ENCODE measurements around the gene CCNY.
"Not testable (repeated sequence)": the region's sequence is repeated elsewhere in the genome, so short reads cannot be mapped to it uniquely, and the experiment has no call there.

CCNY gene

DNA sequence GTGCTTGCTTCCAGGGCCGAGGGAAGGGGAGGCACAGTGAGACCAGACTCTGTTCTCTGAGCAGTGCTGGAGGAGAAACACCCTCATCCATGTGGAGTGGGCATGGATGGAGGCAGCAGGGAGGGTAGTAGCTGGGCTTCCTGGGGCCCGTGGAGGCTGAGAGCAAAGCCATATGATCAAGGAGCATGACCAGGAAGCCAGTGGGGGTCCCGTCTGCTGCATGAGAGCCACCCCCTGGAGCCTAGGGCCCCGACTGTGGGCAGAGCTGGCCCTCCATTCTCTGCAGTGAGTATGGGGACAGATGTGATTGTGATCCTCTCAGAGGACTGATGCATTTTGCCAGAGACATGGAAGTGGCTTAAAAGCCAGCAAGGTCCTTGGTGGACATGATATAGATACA lies 61.6 kb downstream of the CCNY start:
- no peak overlapping the region for H3K4me3 ChIP-seq (ENCODE audit: low read depth, low read length)
- no peak for DNase-seq (ENCODE audit: low read depth)
- TF ChIP-seq, protein P1, sequence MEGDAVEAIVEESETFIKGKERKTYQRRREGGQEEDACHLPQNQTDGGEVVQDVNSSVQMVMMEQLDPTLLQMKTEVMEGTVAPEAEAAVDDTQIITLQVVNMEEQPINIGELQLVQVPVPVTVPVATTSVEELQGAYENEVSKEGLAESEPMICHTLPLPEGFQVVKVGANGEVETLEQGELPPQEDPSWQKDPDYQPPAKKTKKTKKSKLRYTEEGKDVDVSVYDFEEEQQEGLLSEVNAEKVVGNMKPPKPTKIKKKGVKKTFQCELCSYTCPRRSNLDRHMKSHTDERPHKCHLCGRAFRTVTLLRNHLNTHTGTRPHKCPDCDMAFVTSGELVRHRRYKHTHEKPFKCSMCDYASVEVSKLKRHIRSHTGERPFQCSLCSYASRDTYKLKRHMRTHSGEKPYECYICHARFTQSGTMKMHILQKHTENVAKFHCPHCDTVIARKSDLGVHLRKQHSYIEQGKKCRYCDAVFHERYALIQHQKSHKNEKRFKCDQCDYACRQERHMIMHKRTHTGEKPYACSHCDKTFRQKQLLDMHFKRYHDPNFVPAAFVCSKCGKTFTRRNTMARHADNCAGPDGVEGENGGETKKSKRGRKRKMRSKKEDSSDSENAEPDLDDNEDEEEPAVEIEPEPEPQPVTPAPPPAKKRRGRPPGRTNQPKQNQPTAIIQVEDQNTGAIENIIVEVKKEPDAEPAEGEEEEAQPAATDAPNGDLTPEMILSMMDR (conservative IDR thresholded peaks at IDR 0.05; ENCODE audit: low read depth, low read length), result no peak

DNA sequence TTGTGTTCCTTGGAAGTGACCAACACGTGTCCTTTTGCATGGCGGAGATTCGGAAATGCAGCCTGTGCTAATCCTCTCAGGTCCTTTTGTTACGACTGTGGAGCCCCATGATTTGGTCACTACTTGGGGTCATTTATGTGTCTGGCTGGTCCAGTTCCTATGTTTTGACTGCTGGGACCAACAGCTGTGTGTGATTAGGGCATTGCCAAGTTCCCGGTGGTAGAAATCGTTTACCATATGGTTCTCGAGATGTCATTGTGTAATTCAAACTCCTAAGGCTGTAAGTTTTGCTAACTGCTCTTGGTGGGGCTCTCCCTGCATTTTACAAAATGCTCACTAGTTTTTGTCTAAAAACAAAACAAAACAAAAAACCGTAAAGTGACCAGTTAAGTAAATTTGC lies 62.0 kb downstream of the CCNY start:
- TF ChIP-seq, protein P1 (conservative IDR thresholded peaks at IDR 0.05; ENCODE audit: low read depth, low read length), result no peak
- DNase-seq (ENCODE audit: low read depth), result no peak
- no peak overlapping the region for H3K4me3 ChIP-seq (ENCODE audit: low read depth, low read length)

DNA sequence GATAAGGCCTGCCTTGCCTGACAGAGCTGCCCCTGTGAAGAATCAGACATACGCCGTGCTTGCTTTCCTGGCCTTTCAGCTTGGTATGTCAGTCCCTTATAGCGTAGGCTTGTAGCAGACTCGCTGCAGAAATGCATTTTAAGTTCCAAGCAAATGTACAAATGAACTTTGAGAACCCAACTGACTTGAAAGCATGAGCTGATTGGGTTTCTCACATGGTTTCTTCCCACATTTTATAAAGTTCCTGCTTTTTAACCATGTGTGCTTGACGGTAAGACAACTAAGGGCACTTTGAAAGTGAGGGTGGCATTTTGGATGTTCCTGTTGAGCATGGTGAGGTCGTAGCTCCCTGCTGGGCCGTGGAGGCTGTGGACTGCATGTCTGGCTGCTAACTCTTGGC lies 62.6 kb downstream of the CCNY start:
- no peak for DNase-seq (ENCODE audit: low read depth)
- H3K4me3 ChIP-seq (ENCODE audit: low read depth, low read length), result no peak overlapping the region
- TF ChIP-seq, protein P1 (conservative IDR thresholded peaks at IDR 0.05; ENCODE audit: low read depth, low read length), result no peak

DNA sequence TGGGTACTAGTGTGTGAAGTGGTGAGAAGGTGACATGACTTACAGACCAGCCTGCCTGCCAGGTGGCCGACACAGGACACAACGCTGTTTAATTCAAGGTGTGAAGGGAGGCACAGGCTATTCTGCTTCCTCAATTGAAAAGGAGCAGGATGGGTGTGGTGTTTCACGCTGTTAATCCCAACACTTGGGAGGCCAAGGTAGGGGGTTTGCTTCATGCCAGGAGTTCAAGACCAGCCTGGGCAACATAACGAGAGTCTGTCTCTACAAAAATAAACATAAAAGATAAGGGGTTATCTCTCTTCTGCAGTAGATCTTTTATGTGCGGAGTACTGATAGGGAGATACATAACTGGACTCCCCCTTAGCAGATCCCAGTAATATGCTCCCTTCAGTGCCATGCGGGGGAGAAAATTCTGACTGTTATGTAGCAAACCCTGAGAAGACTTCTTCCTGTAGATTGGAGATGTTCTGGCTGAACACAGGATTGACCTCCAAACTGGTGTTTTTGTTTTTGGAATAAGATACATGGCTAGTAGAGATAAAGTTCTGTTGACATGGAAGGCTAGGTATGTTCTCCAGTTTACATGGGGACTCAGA lies 63.2 kb downstream of the CCNY start:
- DNase-seq (ENCODE audit: low read depth), result no peak
- no peak overlapping the region for H3K4me3 ChIP-seq (ENCODE audit: low read depth, low read length)
- TF ChIP-seq, protein P1 (conservative IDR thresholded peaks at IDR 0.05; ENCODE audit: low read depth, low read length), result no peak

DNA sequence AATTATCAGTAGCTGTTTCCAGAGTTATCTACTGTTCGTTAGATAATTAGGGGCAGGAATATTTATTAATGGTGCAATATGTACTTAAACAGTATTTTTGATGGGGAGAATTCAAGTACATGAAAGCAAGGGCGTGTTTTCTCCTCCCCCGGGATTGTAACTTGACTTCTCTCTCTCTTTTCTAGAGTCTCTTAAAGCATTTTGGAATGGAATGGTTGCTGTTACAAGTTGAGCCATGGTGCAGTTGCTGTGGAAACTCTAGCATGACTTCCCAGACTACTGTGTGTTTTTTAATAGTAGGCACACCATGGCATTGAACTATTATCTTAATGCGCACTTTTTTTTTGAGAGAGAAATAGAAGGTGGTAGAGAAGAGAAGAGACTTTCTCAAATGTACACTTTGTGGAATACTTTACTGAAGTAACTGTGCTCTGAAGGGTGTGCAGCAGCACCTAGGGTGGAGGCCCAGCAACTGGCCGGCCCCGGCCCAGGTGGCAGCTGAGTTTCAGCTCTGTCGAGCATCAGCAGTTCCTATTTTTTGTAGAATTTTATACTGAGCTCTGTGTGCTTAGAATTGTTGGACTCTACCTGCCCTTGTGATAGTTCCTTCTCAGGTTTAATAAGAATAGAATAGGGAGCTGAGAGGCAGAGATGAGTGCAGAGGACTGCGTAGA lies 64.4 kb downstream of the CCNY start:
- no peak for DNase-seq (ENCODE audit: low read depth)
- H3K4me3 ChIP-seq (ENCODE audit: low read depth, low read length), result no peak overlapping the region
- TF ChIP-seq, protein P1 (conservative IDR thresholded peaks at IDR 0.05; ENCODE audit: low read depth, low read length), result no peak

DNA sequence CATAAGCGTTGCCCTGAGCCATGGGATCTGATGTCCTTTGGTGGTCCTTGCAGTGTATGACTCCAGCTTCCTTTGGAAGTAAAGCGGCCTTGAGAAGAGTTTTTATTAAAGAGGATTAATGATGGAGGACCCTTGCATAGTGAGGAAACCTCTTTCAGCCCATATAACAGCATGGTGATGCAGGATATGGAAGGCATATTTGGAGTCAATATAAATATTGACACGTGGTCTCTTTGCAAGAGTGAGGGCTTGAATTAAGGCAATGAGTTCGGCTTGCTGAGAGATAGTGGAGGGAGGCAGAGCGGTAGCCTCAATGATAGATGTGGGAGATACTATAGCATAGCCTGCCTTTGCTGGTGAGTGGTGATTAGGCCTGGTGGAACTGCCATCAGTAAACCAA lies 67.2 kb downstream of the CCNY start:
- not testable (repeated sequence) for DNase-seq (ENCODE audit: low read depth); H3K4me3 ChIP-seq (ENCODE audit: low read depth, low read length)

DNA sequence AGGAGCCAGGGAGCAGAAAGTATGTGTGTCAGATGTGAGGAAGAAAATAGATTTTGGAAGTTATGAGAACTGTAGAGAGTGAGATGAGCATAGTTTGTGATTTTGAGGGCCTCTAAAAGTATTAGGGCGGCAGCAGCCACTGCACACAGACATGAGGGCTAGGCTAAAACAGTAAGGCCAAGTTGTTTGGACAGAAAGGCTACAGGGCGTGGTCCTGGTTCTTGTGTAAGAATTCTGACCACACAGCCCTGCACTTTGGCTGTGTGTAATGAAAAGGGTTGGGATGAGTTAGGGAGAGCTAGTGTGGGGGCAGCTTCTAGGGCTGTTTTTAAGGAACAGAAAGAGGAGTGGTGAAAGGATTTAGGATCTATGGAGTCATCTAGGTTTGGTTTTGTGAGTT lies 67.8 kb downstream of the CCNY start:
- not testable (repeated sequence) for DNase-seq (ENCODE audit: low read depth); H3K4me3 ChIP-seq (ENCODE audit: low read depth, low read length)

DNA sequence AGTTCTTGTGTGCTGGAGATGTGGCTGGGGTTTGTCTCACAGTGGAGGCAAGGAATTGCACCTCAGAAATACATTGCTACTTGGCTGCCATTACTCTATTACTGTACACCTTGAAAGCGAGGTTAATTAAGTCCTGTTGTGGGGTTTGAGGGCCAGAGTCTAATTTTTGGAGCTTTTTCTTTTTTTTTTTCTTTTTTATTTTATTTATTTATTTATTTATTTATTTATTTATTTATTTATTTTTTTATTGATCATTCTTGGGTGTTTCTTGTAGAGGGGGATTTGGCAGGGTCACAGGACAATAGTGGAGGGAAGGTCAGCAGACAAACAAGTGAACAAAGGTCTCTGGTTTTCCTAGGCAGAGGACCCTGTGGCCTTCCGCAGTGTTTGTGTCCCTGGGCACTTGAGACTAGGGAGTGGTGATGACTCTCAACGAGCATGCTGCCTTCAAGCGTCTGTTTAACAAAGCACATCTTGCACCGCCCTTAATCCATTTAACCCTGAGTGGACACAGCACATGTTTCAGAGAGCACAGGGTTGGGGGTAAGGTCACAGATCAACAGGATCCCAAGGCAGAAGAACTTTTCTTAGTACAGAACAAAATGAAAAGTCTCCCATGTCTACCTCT lies 69.8 kb downstream of the CCNY start:
- H3K4me3 ChIP-seq (ENCODE audit: low read depth, low read length); DNase-seq (ENCODE audit: low read depth): not testable (repeated sequence)

DNA sequence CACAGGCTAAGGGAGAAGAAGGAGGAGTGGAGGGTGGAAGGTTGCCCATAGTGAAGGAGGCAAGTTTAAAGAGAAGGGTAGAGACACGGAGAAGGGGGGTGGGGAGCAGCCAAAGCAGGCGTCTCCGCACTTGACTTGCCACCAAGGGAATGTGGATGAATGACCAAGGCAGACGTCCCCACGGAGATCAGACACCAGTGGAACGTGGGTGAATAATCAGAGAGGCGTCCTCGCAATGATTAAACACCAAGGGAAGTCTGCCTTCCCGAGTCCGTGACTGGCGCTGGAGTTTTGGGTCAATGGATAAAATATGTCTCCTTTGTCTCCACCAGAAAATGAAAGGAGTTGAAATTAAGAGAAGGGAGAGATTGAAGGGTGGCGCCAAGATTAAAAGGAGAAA lies 71.4 kb downstream of the CCNY start:
- not testable (repeated sequence) for H3K4me3 ChIP-seq (ENCODE audit: low read depth, low read length); DNase-seq (ENCODE audit: low read depth)

All from choroid plexus epithelial cell (primary cell).